Prostate gland (tissue), 2 donors: ENCODE data around the gene ITK.

Source experiments
- POLR2A ChIP-seq: fragments of 450-650 bp; IDR thresholded peaks from one replicate; pipeline ENCODE4 v1.6.1; 2016; ENCODE audit warnings: antibody characterized with exemption, mild to moderate bottlenecking
- POLR2AphosphoS5 ChIP-seq: sonication (generic); formaldehyde crosslinking; IDR thresholded peaks from one replicate; pipeline ENCODE4 v1.6.1; 2017; ENCODE audit warnings: antibody characterized with exemption
- TF ChIP-seq, protein P1 (sequence below), 4 experiments: fragments of 200-600 bp in 2 of 4; fragments of 450-650 bp in 2 of 4; sonication (generic) in 2 of 4; IDR thresholded peaks; 1 replicate in 3 of 4; 2 replicates in 1 of 4; pipeline ENCODE4 v1.5.1; 2016 to 2019; ENCODE audit warnings: antibody characterized with exemption in 4 of 4, mild to moderate bottlenecking in 2 of 4, moderate library complexity in 2 of 4

DNA sequence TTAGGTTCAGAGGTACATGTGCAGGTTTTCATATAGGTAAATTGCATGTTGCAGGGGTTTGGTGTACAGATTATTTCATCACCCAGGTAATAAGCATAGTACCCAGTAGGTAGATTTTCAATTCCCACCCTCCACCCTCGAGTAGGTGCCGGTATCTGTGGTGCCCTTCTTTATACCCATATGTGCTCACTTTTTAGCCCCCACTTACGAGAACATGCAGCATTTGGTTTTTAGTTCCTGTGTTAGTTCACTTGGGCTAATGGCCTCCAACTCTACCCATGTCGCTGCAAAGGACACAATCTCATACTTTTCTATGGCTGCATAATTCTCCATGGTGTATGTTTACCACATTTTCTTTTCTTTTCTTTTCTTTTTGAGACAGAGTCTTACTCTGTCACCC lies 21.2 kb downstream of the ITK start:
- no peak for TF ChIP-seq POLR2A
- no peak for TF ChIP-seq POLR2AphosphoS5
- TF ChIP-seq, protein P1, sequence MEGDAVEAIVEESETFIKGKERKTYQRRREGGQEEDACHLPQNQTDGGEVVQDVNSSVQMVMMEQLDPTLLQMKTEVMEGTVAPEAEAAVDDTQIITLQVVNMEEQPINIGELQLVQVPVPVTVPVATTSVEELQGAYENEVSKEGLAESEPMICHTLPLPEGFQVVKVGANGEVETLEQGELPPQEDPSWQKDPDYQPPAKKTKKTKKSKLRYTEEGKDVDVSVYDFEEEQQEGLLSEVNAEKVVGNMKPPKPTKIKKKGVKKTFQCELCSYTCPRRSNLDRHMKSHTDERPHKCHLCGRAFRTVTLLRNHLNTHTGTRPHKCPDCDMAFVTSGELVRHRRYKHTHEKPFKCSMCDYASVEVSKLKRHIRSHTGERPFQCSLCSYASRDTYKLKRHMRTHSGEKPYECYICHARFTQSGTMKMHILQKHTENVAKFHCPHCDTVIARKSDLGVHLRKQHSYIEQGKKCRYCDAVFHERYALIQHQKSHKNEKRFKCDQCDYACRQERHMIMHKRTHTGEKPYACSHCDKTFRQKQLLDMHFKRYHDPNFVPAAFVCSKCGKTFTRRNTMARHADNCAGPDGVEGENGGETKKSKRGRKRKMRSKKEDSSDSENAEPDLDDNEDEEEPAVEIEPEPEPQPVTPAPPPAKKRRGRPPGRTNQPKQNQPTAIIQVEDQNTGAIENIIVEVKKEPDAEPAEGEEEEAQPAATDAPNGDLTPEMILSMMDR (IDR thresholded peaks at IDR 0.05) = no peak
